HG02938 (cell line): ENCODE results near the gene SCFD2.
"Not testable (repeated sequence)": the region's sequence is repeated elsewhere in the genome, so short reads cannot be mapped to it uniquely, and the experiment has no call there.

Experiments used
- ATAC-seq: cut with Tn5 transposase; IDR thresholded peaks from one replicate; pipeline ENCODE4 v1.9.1; 2021; ENCODE audit warnings: mild to moderate bottlenecking, moderate library complexity; ENCODE audit not compliant: unreplicated experiment

SCFD2 gene

GRCh38 chr4:53365486-53366300, at the start of gene SCFD2:
Gene SCFD2 (minus strand): TSS chr4:53366061.
- ATAC-seq, result peak; percentile 94

GRCh38 chr4:53409479-53409878, 43.6 kb upstream of the SCFD2 start:
- ATAC-seq, result not testable (repeated sequence)

- no peak for ATAC-seq
These were observed 14.4 kb upstream of the SCFD2 start for GRCh38 chr4:53380221-53380620.

GRCh38 chr4:53378171-53378482, 12.3 kb upstream of the SCFD2 start:
- ATAC-seq, result peak; percentile 43

- ATAC-seq, result peak; percentile 85
These were observed 11.7 kb upstream of the SCFD2 start, which contains the start of gene FIP1L1 for GRCh38 chr4:53377319-53378170. Gene FIP1L1 (plus strand): TSS chr4:53377641. CDS start chr4:53377839, 198 bp downstream.

GRCh38 chr4:53376900-53377299, 11.0 kb upstream of the SCFD2 start:
- ATAC-seq, result no peak

- ATAC-seq, result no peak
These were observed 9.0 kb upstream of the SCFD2 start for GRCh38 chr4:53374777-53375258.

- no peak for ATAC-seq
These were observed 6.1 kb upstream of the SCFD2 start for GRCh38 chr4:53371843-53372521.

- no peak for ATAC-seq
These were observed 5.2 kb upstream of the SCFD2 start for GRCh38 chr4:53371049-53371448.

GRCh38 chr4:53367721-53368120, 1.9 kb upstream of the SCFD2 start:
- ATAC-seq, result no peak

- peak; percentile 37 for ATAC-seq
These were observed 448 bp upstream of the SCFD2 start for GRCh38 chr4:53366301-53366716.

GRCh38 chr4:53365121-53365485, 758 bp downstream of the SCFD2 start:
- ATAC-seq, result no peak

- no peak for ATAC-seq
These were observed 1.2 kb downstream of the SCFD2 start for GRCh38 chr4:53364624-53365023.

GRCh38 chr4:53362093-53362492, 3.8 kb downstream of the SCFD2 start:
- ATAC-seq, result no peak

GRCh38 chr4:53361451-53361850, 4.4 kb downstream of the SCFD2 start:
- no peak for ATAC-seq

GRCh38 chr4:53355930-53356521, 9.8 kb downstream of the SCFD2 start:
- no peak for ATAC-seq

GRCh38 chr4:53354012-53354722, 11.7 kb downstream of the SCFD2 start:
- ATAC-seq, result no peak

- no peak for ATAC-seq
These were observed 16.8 kb downstream of the SCFD2 start for GRCh38 chr4:53349091-53349491.

- no peak for ATAC-seq
These were observed 17.8 kb downstream of the SCFD2 start for GRCh38 chr4:53348046-53348445.
